H1 (cell line): ENCODE results near the gene NEO1. TPM values are rescaled to one million over a fixed set of nuclear protein-coding genes. Genes with fewer than 3 reads are reported as not detected.

Source experiments
- CTCF ChIA-PET: fragments of 300-600 bp; sonication (Branson Sonifier 250); formaldehyde crosslinking; loops from one replicate; lab custom pipeline; 2021; ENCODE audit not compliant: partially characterized antibody; lab: Charles Lee
- POLR2A ChIA-PET: fragments of 300-600 bp; sonication (Branson Sonifier 250); formaldehyde crosslinking; loops from one replicate; lab custom pipeline; 2021; ENCODE audit warnings: inconsistent platforms; ENCODE audit not compliant: partially characterized antibody; lab: Charles Lee
- DNase-seq, 2 experiments: peaks; one replicate each; pipeline versions ENCODE4 v3.0.0 to v3.0.0-alpha.2; 2010 to 2022; ENCODE audit warnings: low spot score in 2 of 2, low read depth in 1 of 2, mixed read lengths in 1 of 2
- FAIRE-seq: peaks from 2 replicates; lab custom pipeline; 2011; peaks lifted over from hg19 to GRCh38; lab: Jason Lieb, UNC
- H2AFZ ChIP-seq: 2 replicates; pipeline ENCODE4 v1.8.1; 2012; ENCODE audit warnings: low read length, inconsistent platforms
- H2AK5ac ChIP-seq: 2 replicates; pipeline ENCODE4 v1.6.1; 2013; ENCODE audit warnings: low read depth, low read length
- H2BK120ac ChIP-seq: replicated peaks from 2 replicates; pipeline ENCODE3; 2013; ENCODE audit warnings: low read depth, low read length, inconsistent platforms
- H2BK12ac ChIP-seq: 2 replicates; pipeline ENCODE4 v1.6.1; 2013; ENCODE audit warnings: low read depth, low read length
- H2BK15ac ChIP-seq: 2 replicates; pipeline ENCODE4 v1.6.1; 2013; ENCODE audit warnings: low read length
- H2BK20ac ChIP-seq: 2 replicates; pipeline ENCODE4 v1.6.1; 2013; ENCODE audit warnings: low read length
- H2BK5ac ChIP-seq: 2 replicates; pipeline ENCODE4 v1.6.1; 2013; ENCODE audit warnings: low read depth, low read length
- H3K14ac ChIP-seq: 2 replicates; pipeline ENCODE4 v1.6.1; 2013; ENCODE audit warnings: inconsistent platforms; ENCODE audit not compliant: insufficient read length
- H3K18ac ChIP-seq: 2 replicates; pipeline ENCODE4 v1.6.1; 2013; ENCODE audit warnings: low read length; ENCODE audit errors: extremely low read depth
- H3K23ac ChIP-seq: 2 replicates; pipeline ENCODE4 v1.6.1; 2013; ENCODE audit warnings: inconsistent platforms; ENCODE audit not compliant: insufficient read length
- H3K23me2 ChIP-seq: 2 replicates; pipeline ENCODE4 v1.6.1; 2013; ENCODE audit warnings: low read depth, low read length
- H3K27ac ChIP-seq: 2 replicates; pipeline ENCODE4 v1.6.1; 2011; ENCODE audit warnings: low read depth, low read length, inconsistent platforms
- H3K27me3 ChIP-seq, 4 experiments: replicated peaks in 1 of 4; 1 replicate in 1 of 4; 2 replicates in 3 of 4; pipeline versions ENCODE4 v1.6.1 to v1.8.1; 2011 to 2013; ENCODE audit warnings: low read length in 3 of 4, mild to moderate bottlenecking in 3 of 4, inconsistent platforms in 2 of 4, mixed read lengths in 2 of 4, moderate library complexity in 1 of 4; ENCODE audit not compliant: control insufficient read depth in 3 of 4, insufficient read depth in 3 of 4; ENCODE audit errors: extremely low read depth in 1 of 4
- H3K36me3 ChIP-seq, 4 experiments: 2 replicates each; pipeline versions ENCODE4 v1.6.1 to v1.8.1; 2011 to 2013; ENCODE audit warnings: mild to moderate bottlenecking in 4 of 4, low read length in 3 of 4, moderate library complexity in 2 of 4, control low read depth in 1 of 4, inconsistent platforms in 1 of 4; ENCODE audit not compliant: insufficient read depth in 4 of 4, control insufficient read depth in 2 of 4
- H3K4ac ChIP-seq: replicated peaks from 2 replicates; pipeline ENCODE3; 2013; ENCODE audit warnings: low read length, low read depth, mixed read lengths, inconsistent platforms; ENCODE audit not compliant: insufficient read length
- H3K4me1 ChIP-seq, 4 experiments: replicated peaks in 1 of 4; 1 replicate in 1 of 4; 2 replicates in 3 of 4; pipeline versions ENCODE4 v1.6.1 to v1.8.1; 2011 to 2013; ENCODE audit warnings: low read length in 3 of 4, inconsistent platforms in 2 of 4, mixed read lengths in 1 of 4; ENCODE audit not compliant: insufficient read depth in 4 of 4, control insufficient read depth in 3 of 4
- H3K4me2 ChIP-seq, 2 experiments: 2 replicates each; pipeline versions ENCODE4 v1.6.1 to v1.8.1; 2011 to 2013; ENCODE audit warnings: low read depth in 2 of 2, low read length in 2 of 2, control low read depth in 1 of 2, inconsistent platforms in 1 of 2, mild to moderate bottlenecking in 1 of 2; ENCODE audit not compliant: insufficient read depth in 1 of 2
- H3K4me3 ChIP-seq, 4 experiments: fragments of 200-600, 300-600 bp in 1 of 4; sonication (generic), shearing (Covaris generic), sonication (Bioruptor Twin) in 1 of 4; 2 replicates each; pipeline versions ENCODE4 v1.5.1 to v1.8.1; 2011 to 2016; ENCODE audit warnings: low read length in 4 of 4, low read depth in 3 of 4, control low read depth in 2 of 4, inconsistent platforms in 2 of 4, mild to moderate bottlenecking in 2 of 4, mixed read lengths in 1 of 4, moderate library complexity in 1 of 4; ENCODE audit not compliant: insufficient read depth in 2 of 4; ENCODE audit errors: extremely low read depth in 1 of 4
- H3K56ac ChIP-seq: replicated peaks from 2 replicates; pipeline ENCODE3; 2013; ENCODE audit warnings: low read depth, mild to moderate bottlenecking, mixed read lengths, low read length, inconsistent platforms; ENCODE audit not compliant: insufficient read length
- H3K79me1 ChIP-seq: 2 replicates; pipeline ENCODE4 v1.6.1; 2013; ENCODE audit warnings: low read depth, low read length, control low read depth
- H3K79me2 ChIP-seq, 2 experiments: 2 replicates each; pipeline versions ENCODE4 v1.6.1 to v1.8.1; 2012 to 2013; ENCODE audit warnings: low read length in 2 of 2, mild to moderate bottlenecking in 2 of 2, inconsistent platforms in 1 of 2; ENCODE audit not compliant: insufficient read depth in 2 of 2, control insufficient read depth in 1 of 2
- H3K9ac ChIP-seq, 4 experiments: replicated peaks in 1 of 4; 1 replicate in 1 of 4; 2 replicates in 3 of 4; pipeline versions ENCODE4 v1.6.1 to v1.8.1; 2011 to 2013; ENCODE audit warnings: low read depth in 3 of 4, low read length in 3 of 4, control low read depth in 2 of 4, mild to moderate bottlenecking in 2 of 4, moderate library complexity in 2 of 4, inconsistent platforms in 1 of 4; ENCODE audit errors: extremely low read depth in 1 of 4
- H3K9me3 ChIP-seq, 2 experiments: 2 replicates each; pipeline versions ENCODE4 v1.6.1 to v1.8.1; 2012 to 2013; ENCODE audit warnings: mild to moderate bottlenecking in 2 of 2, moderate library complexity in 2 of 2, control low read depth in 1 of 2, inconsistent platforms in 1 of 2, low read depth in 1 of 2, low read length in 1 of 2, mixed read lengths in 1 of 2; ENCODE audit not compliant: insufficient read depth in 2 of 2
- H4K20me1 ChIP-seq, 2 experiments: replicated peaks in 1 of 2; 2 replicates each; pipeline versions ENCODE3 to v1.8.1; 2011 to 2013; ENCODE audit warnings: inconsistent platforms in 2 of 2, low read length in 2 of 2, mild to moderate bottlenecking in 1 of 2; ENCODE audit not compliant: insufficient read depth in 2 of 2, control insufficient read depth in 1 of 2
- H4K5ac ChIP-seq: 2 replicates; pipeline ENCODE4 v1.6.1; 2013; ENCODE audit warnings: low read length, low read depth, mixed read lengths, inconsistent platforms; ENCODE audit not compliant: insufficient read length
- H4K8ac ChIP-seq: 2 replicates; pipeline ENCODE4 v1.8.0; 2013; ENCODE audit warnings: mild to moderate bottlenecking, moderate library complexity, low read length, inconsistent platforms; ENCODE audit not compliant: insufficient read depth; ENCODE audit errors: extremely low read depth
- H4K91ac ChIP-seq: replicated peaks from 2 replicates; pipeline ENCODE3; 2013; ENCODE audit warnings: low read length, mixed read lengths, inconsistent platforms; ENCODE audit not compliant: insufficient read length
- ATF3 ChIP-seq: IDR thresholded peaks from 2 replicates; pipeline ENCODE4 v1.6.1; 2011; ENCODE audit warnings: low read depth, mild to moderate bottlenecking, low read length; ENCODE audit not compliant: insufficient read depth
- BACH1 ChIP-seq: IDR thresholded peaks from 2 replicates; pipeline ENCODE4 v1.6.1; 2012; ENCODE audit warnings: low read length, improper control_type of control experiment
- CTBP2 ChIP-seq: IDR thresholded peaks from 2 replicates; pipeline ENCODE4 v1.7.0; 2011; ENCODE audit warnings: borderline replicate concordance, mild to moderate bottlenecking, moderate library complexity, mixed read lengths, low read length; ENCODE audit not compliant: insufficient read depth, insufficient read length
- E2F6 ChIP-seq: IDR thresholded peaks from 2 replicates; pipeline ENCODE4 v1.6.1; 2012; ENCODE audit warnings: inconsistent platforms
- FOSL1 ChIP-seq: IDR thresholded peaks from 2 replicates; pipeline ENCODE4 v1.6.1; 2011; ENCODE audit warnings: mild to moderate bottlenecking, low read depth, low read length, moderate library complexity; ENCODE audit not compliant: insufficient read depth
- HDAC2 ChIP-seq, 2 experiments: fragments of 300-600 bp in 1 of 2; sonication (generic) in 1 of 2; IDR thresholded peaks; 2 replicates each; pipeline ENCODE4 v1.6.1; 2011 to 2012; ENCODE audit warnings: low read depth in 2 of 2, low read length in 2 of 2, mild to moderate bottlenecking in 2 of 2, moderate library complexity in 2 of 2, borderline replicate concordance in 1 of 2, inconsistent platforms in 1 of 2
- KDM1A ChIP-seq: fragments of 200-600, 300-600 bp; sonication (generic); IDR thresholded peaks from 2 replicates; pipeline ENCODE4 v1.7.1; 2016; ENCODE audit warnings: mild to moderate bottlenecking, low read length, borderline replicate concordance
- NRF1 ChIP-seq: IDR thresholded peaks from 2 replicates; pipeline ENCODE4 v1.6.1; 2011; ENCODE audit warnings: mild to moderate bottlenecking, low read depth, low read length, improper control_type of control experiment
- SIRT6 ChIP-seq: IDR thresholded peaks from one replicate; pipeline ENCODE4 v1.7.1; 2012; ENCODE audit warnings: low read length, inconsistent platforms
- SUZ12 ChIP-seq: fragments of 200-600 bp; sonication (generic); IDR thresholded peaks from 2 replicates; pipeline ENCODE4 v1.6.1; 2012; ENCODE audit warnings: mild to moderate bottlenecking, inconsistent platforms, low read length, moderate library complexity, mixed read lengths
- TEAD4 ChIP-seq: IDR thresholded peaks from 2 replicates; pipeline ENCODE4 v1.6.1; 2012; ENCODE audit warnings: low read depth, low read length, inconsistent platforms, mixed read lengths
- WGBS, 2 experiments: shearing (Covaris generic) in 1 of 2; methylation state at CpG; one replicate each; pipeline versions ENCODE4 v1.1.6 to v1.1.7; 2013 to 2015; ENCODE audit warnings: low lambda C conversion rate in 2 of 2, mixed read lengths in 2 of 2, inconsistent platforms in 1 of 2, low coverage in 1 of 2, missing lambda C conversion rate in 1 of 2; ENCODE audit not compliant: insufficient replicate concordance in 2 of 2, insufficient coverage in 1 of 2, insufficient read length in 1 of 2; ENCODE audit errors: extremely low coverage in 1 of 2, missing lambda C conversion rate in 1 of 2; 5-methylcytosine and 5-hydroxymethylcytosine counted together
- polyA plus RNA-seq, 7 experiments: library from polyadenylated mRNA; depleted of rRNA in 3 of 7; stranded (reverse) in 5 of 7; unstranded in 2 of 7; fragments of >200 nt in 5 of 7; fragments of 200-250 nt in 2 of 7; gene quantifications; 1 replicate in 5 of 7; 2 replicates in 1 of 7; 4 replicates in 1 of 7; pipeline versions ENCODE4 v1.2.1 to v1.2.3, GENCODE V29; 2011 to 2013; ENCODE audit warnings: missing spikeins in 2 of 7, mixed read lengths in 2 of 7
- total RNA-seq: library from RNA; stranded (reverse); fragmentation: NEBNext Ultra II Directional; extraction: Animal tissue kit (Norgen Biotek cat#: 25700); gene quantifications from 2 replicates; pipeline ENCODE4 v1.2.1, GENCODE V29; 2021

Gene NEO1
- total and polyA plus RNA-seq, 2 of the 8 experiments (the other 6 are each of a cell fraction or from before 2014, with no cell fraction given), result 36.0 to 51.0 TPM

DNA sequence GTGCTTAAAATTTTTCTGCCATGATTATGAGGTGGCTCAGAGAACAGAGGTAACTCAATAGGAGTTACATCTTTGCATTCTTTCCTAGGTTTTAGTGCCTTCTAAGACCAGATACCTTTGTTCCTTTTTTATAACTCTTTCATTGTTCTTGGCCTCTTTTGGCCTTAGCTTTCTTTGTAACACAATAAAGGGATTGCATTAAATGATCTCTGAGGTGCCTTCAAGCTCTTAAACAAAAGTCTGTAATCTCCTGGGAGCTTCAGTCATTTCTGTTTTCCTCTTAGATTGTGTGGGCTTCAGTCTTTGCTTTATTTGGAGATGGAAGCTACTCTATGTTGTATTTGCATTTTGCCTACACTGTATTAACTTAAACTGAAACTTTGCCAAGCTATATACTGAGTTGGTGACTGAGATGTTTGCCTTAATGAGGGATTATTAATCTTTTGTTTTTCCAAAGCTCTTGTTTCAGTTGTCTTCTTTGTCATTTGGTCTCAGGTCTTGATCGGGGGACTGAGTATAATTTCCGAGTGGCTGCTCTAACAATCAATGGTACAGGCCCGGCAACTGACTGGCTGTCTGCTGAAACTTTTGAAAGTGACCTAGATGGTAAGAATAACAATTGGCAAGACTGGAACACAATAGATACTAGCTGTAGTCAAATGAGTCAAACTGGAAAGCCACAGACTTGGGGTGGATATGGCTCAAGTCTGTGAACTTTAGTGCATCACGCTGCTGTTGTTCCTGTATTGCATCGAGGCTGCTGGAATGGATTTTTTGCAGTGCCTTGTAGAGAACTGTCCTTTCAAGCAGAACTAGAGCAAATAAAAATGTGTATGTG is 206.2 kb downstream of the NEO1 start:
- Histone ChIP-seq H4K5ac (no peak overlapping the region), H3K23ac (no peak overlapping the region), H3K56ac (no peak overlapping the region), H3K4me3 (no peak overlapping the region), H2BK120ac (no peak overlapping the region), H3K18ac (no peak overlapping the region), H3K4ac (no peak overlapping the region), H2BK20ac (no peak overlapping the region), H3K79me2 (no peaks in the 10 kb centered on the region), H4K91ac (no peak overlapping the region), H4K20me1 (peaks cover 0 to 2% of the 10 kb centered on the region in 2 experiments), H4K8ac (no peak overlapping the region), H3K23me2 (no peaks in the 10 kb centered on the region), H2AK5ac (no peak overlapping the region), H3K9ac (no peak overlapping the region), H3K4me2 (no peak overlapping the region), H2BK15ac (no peak overlapping the region), H2AFZ (no peak overlapping the region), H3K36me3 (peaks cover 2 to 38% (median 17%) of the 10 kb centered on the region in 4 experiments; a peak in 7 of 8 replicates), H3K27me3 (no peaks in the 10 kb centered on the region), H3K4me1 (no peaks in the 10 kb centered on the region), H2BK5ac (no peak overlapping the region), H3K9me3 (no peaks in the 10 kb centered on the region), H2BK12ac (no peak overlapping the region), H3K27ac (no peak overlapping the region), H3K79me1 (no peaks in the 10 kb centered on the region), H3K14ac (no peak overlapping the region)
- FAIRE-seq (no peak), DNase-seq (no peak)
- WGBS, 2 experiments, result 95% methylated on average over 5 of the region's 5 CpGs; no CpG with 5 or more reads in 1 of the 2 experiments
- POLR2A ChIA-PET, result no interaction called here
- CTCF ChIA-PET, result interaction anchor here (0.8 to 1.6 kb wide), 3 partner anchors 9 to 132 kb away, joined by 3 to 4 read pairs (median 4); no protein-coding TSS in a partner anchor
- TF ChIP-seq ATF3 (no peak), SUZ12 (no peak), E2F6 (no peak), TEAD4 (no peak), NRF1 (no peak), CTBP2 (no peak), FOSL1 (no peak), KDM1A (no peak), HDAC2 (IDR thresholded peaks at IDR 0.05; ENCODE audit: borderline replicate concordance in 1 of 2, low read depth in 2 of 2, low read length in 2 of 2) (no peak), BACH1 (no peak), SIRT6 (no peak)
